Measurements from ENCODE around the gene PCNX2. TPM values are rescaled to one million over a fixed set of nuclear protein-coding genes. Genes with fewer than 3 reads are reported as not detected.

The PCNX2 gene
- polyA plus RNA-seq, 3 donors: 0.29 to 7.9 (median 0.62) TPM

- Histone ChIP-seq H3K27ac (ENCODE audit: low read depth in 1 of 2, low read length in 2 of 2) (no peak overlapping the region), H2AFZ (ENCODE audit: insufficient read depth, low read depth, low read length, poor library complexity, severe bottlenecking) (no peak overlapping the region), H4K20me1 (ENCODE audit: insufficient read depth, low read length) (no peaks in the 10 kb centered on the region), H3K4me2 (replicated peaks; ENCODE audit: extremely low read depth, low read length, poor library complexity, severe bottlenecking) (no peak overlapping the region), H3K27me3 (ENCODE audit: control insufficient read depth in 2 of 2, insufficient read depth in 2 of 2, low read length in 2 of 2) (peaks cover 4 to 5% of the 10 kb centered on the region in 2 donors), H3K4me3 (replicated peaks in 1 of 3; ENCODE audit: low read depth in 2 of 3, low read length in 3 of 3) (no peak overlapping the region), H3K79me2 (ENCODE audit: insufficient read depth, low read length) (no peaks in the 10 kb centered on the region), H3K36me3 (replicated peaks in 1 of 2; ENCODE audit: control insufficient read depth in 1 of 2, insufficient read depth in 2 of 2, low read length in 2 of 2) (no peaks in the 10 kb centered on the region), H3K9ac (ENCODE audit: insufficient read depth, low read length, poor library complexity, severe bottlenecking) (no peak overlapping the region), H3K4me1 (ENCODE audit: control insufficient read depth in 1 of 2, insufficient read depth in 2 of 2, low read length in 2 of 2) (no peaks in the 10 kb centered on the region), H3K9me3 (replicated peaks in 1 of 2; ENCODE audit: control insufficient read depth in 1 of 2, insufficient read depth in 1 of 2, low read length in 2 of 2) (no peaks in the 10 kb centered on the region)
- Mint-ChIP-seq H3K4me1 (no peaks in the 10 kb centered on the region), H3K27ac (no peak overlapping the region), H3K36me3 (no peaks in the 10 kb centered on the region), H3K9me3 (peaks cover 0 to 2% (median 0%) of the 10 kb centered on the region in 7 donors), H3K27me3 (ENCODE audit: low read depth in 3 of 3) (peaks cover 8 to 17% (median 14%) of the 10 kb centered on the region in 3 donors), H3K4me3 (no peak overlapping the region)
- no peak for DNase-seq
- TF ChIP-seq CTCF (IDR thresholded peaks at IDR 0.05): no peak
- intact Hi-C loops (cut with micrococcal nuclease): no loop called here
- 79% methylated on average over 3 of the region's 6 CpGs for whole genome bisulfite sequencing (ENCODE audit: insufficient coverage)
These were observed 23.7 kb upstream of the PCNX2 start for GRCh38 chr1:233319272-233319671.

GRCh38 chr1:233316473-233316872 is 20.9 kb upstream of the PCNX2 start:
- Histone ChIP-seq H3K4me2 (replicated peaks; ENCODE audit: extremely low read depth, low read length, poor library complexity, severe bottlenecking) (no peak overlapping the region), H3K9ac (ENCODE audit: insufficient read depth, low read length, poor library complexity, severe bottlenecking) (no peak overlapping the region), H2AFZ (ENCODE audit: insufficient read depth, low read depth, low read length, poor library complexity, severe bottlenecking) (no peak overlapping the region), H3K79me2 (ENCODE audit: insufficient read depth, low read length) (no peaks in the 10 kb centered on the region), H3K36me3 (replicated peaks in 1 of 2; ENCODE audit: control insufficient read depth in 1 of 2, insufficient read depth in 2 of 2, low read length in 2 of 2) (no peaks in the 10 kb centered on the region), H3K27ac (ENCODE audit: low read depth in 1 of 2, low read length in 2 of 2) (no peak overlapping the region), H3K9me3 (replicated peaks in 1 of 2; ENCODE audit: control insufficient read depth in 1 of 2, insufficient read depth in 1 of 2, low read length in 2 of 2) (no peaks in the 10 kb centered on the region), H3K27me3 (ENCODE audit: control insufficient read depth in 2 of 2, insufficient read depth in 2 of 2, low read length in 2 of 2) (peaks cover 4 to 5% of the 10 kb centered on the region in 2 donors), H3K4me3 (replicated peaks in 1 of 3; ENCODE audit: low read depth in 2 of 3, low read length in 3 of 3) (no peak overlapping the region), H3K4me1 (ENCODE audit: control insufficient read depth in 1 of 2, insufficient read depth in 2 of 2, low read length in 2 of 2) (no peaks in the 10 kb centered on the region), H4K20me1 (ENCODE audit: insufficient read depth, low read length) (no peaks in the 10 kb centered on the region)
- Mint-ChIP-seq H3K4me1 (no peaks in the 10 kb centered on the region), H3K4me3 (no peak overlapping the region), H3K36me3 (no peaks in the 10 kb centered on the region), H3K9me3 (peaks cover 0 to 2% (median 0%) of the 10 kb centered on the region in 7 donors), H3K27me3 (ENCODE audit: low read depth in 3 of 3) (peaks cover 11 to 17% (median 16%) of the 10 kb centered on the region in 3 donors), H3K27ac (no peak overlapping the region)
- WGBS (ENCODE audit: insufficient coverage): 86% methylated on average over 1 of the region's 1 CpG
- intact Hi-C loops (cut with micrococcal nuclease): no loop called here
- TF ChIP-seq CTCF (IDR thresholded peaks at IDR 0.05): no peak
- no peak for DNase-seq

Measured in CD14-positive monocyte (primary cell).